Activated B cell treated with CpG ODN at 0.5 μM for 24 hours (primary cell): ENCODE data around the gene ATP11B. TPM values are rescaled to one million over a fixed set of nuclear protein-coding genes. Genes with fewer than 3 reads are reported as not detected.

Source experiments
- ATAC-seq: fragments of 200-7000 bp; cut with Tn5 transposase; one replicate; pipeline ENCODE4 v1.10.0; 2021; ENCODE audit warnings: low read depth, mild to moderate bottlenecking, moderate library complexity
- CTCF ChIA-PET: fragments of 350-600 bp; sonication (Branson Sonifier 250); formaldehyde crosslinking; loops from one replicate; lab custom pipeline; 2021; ENCODE audit warnings: antibody characterized with exemption; lab: Charles Lee
- POLR2A ChIA-PET: fragments of 350-600 bp; sonication (Branson Sonifier 250); formaldehyde crosslinking; loops from one replicate; lab custom pipeline; 2021; ENCODE audit warnings: antibody characterized with exemption; lab: Charles Lee
- DNase-seq: peaks from one replicate; pipeline ENCODE4 v3.0.0; 2022
- H3K27ac Mint-ChIP-seq: one replicate; pipeline ENCODE4 v1.8.0; 2020; ENCODE audit warnings: mixed read lengths
- H3K27me3 Mint-ChIP-seq: one replicate; pipeline ENCODE4 v1.8.0; 2021; ENCODE audit warnings: mixed read lengths
- H3K36me3 Mint-ChIP-seq: one replicate; pipeline ENCODE4 v1.8.0; 2021; ENCODE audit warnings: low read depth, mixed read lengths
- H3K4me1 Mint-ChIP-seq: one replicate; pipeline ENCODE4 v1.8.0; 2021; ENCODE audit warnings: mixed read lengths
- H3K4me3 Mint-ChIP-seq: one replicate; pipeline ENCODE4 v1.8.0; 2020; ENCODE audit warnings: mild to moderate bottlenecking, mixed read lengths
- H3K9me3 Mint-ChIP-seq: one replicate; pipeline ENCODE4 v1.8.0; 2020; ENCODE audit warnings: mixed read lengths
- CTCF ChIP-seq: fragments of 200-600 bp; IDR thresholded peaks from one replicate; pipeline ENCODE4 v1.8.0; 2022; ENCODE audit warnings: antibody characterized with exemption, mild to moderate bottlenecking
- intact Hi-C: fragments of 100-400 bp; cut with micrococcal nuclease; formaldehyde crosslinking; loops from one replicate; pipeline ENCODE4 v1.15.1; 2024
- total RNA-seq: library from RNA; stranded (reverse); gene quantifications from 2 replicates; pipeline ENCODE4 v1.2.3, GENCODE V29; 2022

ATP11B gene
- total RNA-seq, 1 donor from 2014 or later: 93.3 TPM

- intact Hi-C loops: no loop called here
- ATAC-seq: no peak
- ChIA-PET POLR2A (no interaction called here), CTCF (no interaction called here)
- H3K27me3 Mint-ChIP-seq: no peaks in the 10 kb centered on the region
- TF ChIP-seq CTCF: no peak
- H3K4me1 Mint-ChIP-seq: peaks cover 14% of the 10 kb centered on the region
- peaks cover 6% of the 10 kb centered on the region for H3K36me3 Mint-ChIP-seq
- H3K9me3 Mint-ChIP-seq: peaks cover 8% of the 10 kb centered on the region
- no peak overlapping the region for H3K27ac Mint-ChIP-seq
- DNase-seq: no peak
- no peak overlapping the region for H3K4me3 Mint-ChIP-seq
Measured at GRCh38 chr3:182935803-182936202, 142.5 kb downstream of the ATP11B start.

- CTCF ChIA-PET: no interaction called here
- TF ChIP-seq CTCF: no peak
- Mint-ChIP-seq H3K9me3 (peaks cover 5% of the 10 kb centered on the region), H3K27ac (no peak overlapping the region), H3K4me3 (no peak overlapping the region), H3K27me3 (no peaks in the 10 kb centered on the region), H3K4me1 (peaks cover 14% of the 10 kb centered on the region), H3K36me3 (peaks cover 6% of the 10 kb centered on the region)
- ATAC-seq: no peak
- intact Hi-C loops: no loop called here
- DNase-seq: no peak
- POLR2A ChIA-PET: no interaction called here
Measured at GRCh38 chr3:182936239-182936917, 143.1 kb downstream of the ATP11B start.

- peaks cover 14% of the 10 kb centered on the region for H3K4me1 Mint-ChIP-seq
- ATAC-seq: no peak
- CTCF ChIA-PET: interaction anchor here (0.6 kb wide), 1 partner anchor 480 kb away, joined by 3 read pairs; no protein-coding TSS in a partner anchor
- intact Hi-C loops: no loop called here
- no peak for TF ChIP-seq CTCF
- H3K4me3 Mint-ChIP-seq: no peak overlapping the region
- no peak overlapping the region for H3K27ac Mint-ChIP-seq
- H3K9me3 Mint-ChIP-seq: peaks cover 3% of the 10 kb centered on the region
- no peaks in the 10 kb centered on the region for H3K27me3 Mint-ChIP-seq
- POLR2A ChIA-PET: no interaction called here
- H3K36me3 Mint-ChIP-seq: peaks cover 6% of the 10 kb centered on the region
- DNase-seq: no peak
Measured at GRCh38 chr3:182936918-182937285, 143.6 kb downstream of the ATP11B start.

- no peak for DNase-seq
- Mint-ChIP-seq H3K9me3 (no peaks in the 10 kb centered on the region), H3K36me3 (peaks cover 3% of the 10 kb centered on the region), H3K27ac (no peak overlapping the region), H3K4me3 (no peak overlapping the region), H3K27me3 (no peaks in the 10 kb centered on the region), H3K4me1 (peaks cover 14% of the 10 kb centered on the region)
- TF ChIP-seq CTCF: no peak
- intact Hi-C loops: loop anchor here (2.0 kb wide), 1 partner anchor 13 kb away; no protein-coding TSS in a partner anchor
- CTCF ChIA-PET: interaction anchor here (0.6 kb wide), 1 partner anchor 480 kb away, joined by 3 read pairs; no protein-coding TSS in a partner anchor
- POLR2A ChIA-PET: no interaction called here
- ATAC-seq: no peak
Measured at GRCh38 chr3:182937293-182938051, 144.2 kb downstream of the ATP11B start.

GRCh38 chr3:182940266-182940808, 147.0 kb downstream of the ATP11B start:
- ChIA-PET CTCF (no interaction called here), POLR2A (no interaction called here)
- no peak for TF ChIP-seq CTCF

More at GRCh38 chr3:182940266-182940808, 147.0 kb downstream of the ATP11B start:
- ATAC-seq (no peak), DNase-seq (no peak)
- H3K27me3 Mint-ChIP-seq: no peaks in the 10 kb centered on the region
- peaks cover 18% of the 10 kb centered on the region for H3K36me3 Mint-ChIP-seq
- no peaks in the 10 kb centered on the region for H3K9me3 Mint-ChIP-seq
- H3K27ac Mint-ChIP-seq: no peak overlapping the region
- peaks cover 16% of the 10 kb centered on the region for H3K4me1 Mint-ChIP-seq
- intact Hi-C loops: no loop called here
- H3K4me3 Mint-ChIP-seq: no peak overlapping the region
